A673 (cell line): Measurements from ENCODE around the gene MAP4K4. TPM values are rescaled to one million over a fixed set of nuclear protein-coding genes. Genes with fewer than 3 reads are reported as not detected.

Experiments
- BruUV-seq: library from RNA; stranded (reverse); fragments of 400-500 nt; replicated peaks from 2 replicates; lab custom pipeline; 2021; lab: Mats Ljungman, UMichigan
- CTCF ChIA-PET: fragments of 300-600 bp; sonication (Branson Sonifier 250); formaldehyde crosslinking; loops from one replicate; lab custom pipeline; 2022; ENCODE audit warnings: antibody characterized with exemption; lab: Charles Lee
- POLR2A ChIA-PET: fragments of 300-600 bp; sonication (Branson Sonifier 250); formaldehyde crosslinking; loops from one replicate; lab custom pipeline; 2022; ENCODE audit warnings: antibody characterized with exemption; ENCODE audit not compliant: low non-redundant PET; lab: Charles Lee
- DNase-seq: peaks from one replicate; pipeline ENCODE4 v3.0.0-alpha.2; 2015; ENCODE audit warnings: low spot score
- H3K27ac ChIP-seq: fragments of 200-600 bp; sonication (generic); 2 replicates; pipeline ENCODE4 v1.5.1; 2016; ENCODE audit warnings: mixed run types, low read depth, mild to moderate bottlenecking, mixed read lengths, antibody characterized with exemption, low read length; ENCODE audit not compliant: poor library complexity, severe bottlenecking
- H3K27me3 ChIP-seq: fragments of 200-600 bp; sonication (generic); replicated peaks from 2 replicates; pipeline ENCODE4 v1.6.1; 2017; ENCODE audit warnings: mixed run types, low read depth, mild to moderate bottlenecking, mixed read lengths, antibody characterized with exemption, low read length; ENCODE audit not compliant: insufficient read depth, poor library complexity
- H3K36me3 ChIP-seq: fragments of 200-600 bp; sonication (generic); 2 replicates; pipeline ENCODE4 v1.6.1; 2016; ENCODE audit warnings: mixed run types, mild to moderate bottlenecking, mixed read lengths, antibody characterized with exemption, low read length; ENCODE audit not compliant: insufficient read depth, poor library complexity, severe bottlenecking
- H3K4me1 ChIP-seq: fragments of 200-600 bp; sonication (generic); 2 replicates; pipeline ENCODE4 v1.6.1; 2017; ENCODE audit warnings: mixed run types, mild to moderate bottlenecking, mixed read lengths, antibody characterized with exemption, low read length; ENCODE audit not compliant: insufficient read depth, poor library complexity, severe bottlenecking
- H3K4me3 ChIP-seq: fragments of 200-600 bp; sonication (generic); 2 replicates; pipeline ENCODE4 v1.5.1; 2016; ENCODE audit warnings: low read depth, mixed run types, mild to moderate bottlenecking, mixed read lengths, low read length; ENCODE audit not compliant: poor library complexity, severe bottlenecking
- H3K9me3 ChIP-seq: fragments of 200-600 bp; sonication (generic); 2 replicates; pipeline ENCODE4 v1.6.1; 2016; ENCODE audit warnings: mixed run types, low read depth, mild to moderate bottlenecking, mixed read lengths, antibody characterized with exemption, low read length; ENCODE audit not compliant: poor library complexity, severe bottlenecking
- CTCF ChIP-seq: fragments of 300-800, 200-600 bp; sonication (generic); conservative IDR thresholded peaks from 2 replicates; pipeline ENCODE4 v1.5.1; 2017; ENCODE audit warnings: low read depth, mild to moderate bottlenecking, antibody characterized with exemption, low read length, moderate library complexity, mixed read lengths
- EZH2 ChIP-seq: fragments of 200-600 bp; sonication (generic); IDR thresholded peaks from 2 replicates; pipeline ENCODE4 v1.6.1; 2017; ENCODE audit warnings: borderline replicate concordance, low read depth, mild to moderate bottlenecking, mixed read lengths, antibody characterized with exemption, low read length; ENCODE audit not compliant: poor library complexity, severe bottlenecking
- intact Hi-C: fragments of 100-400 bp; cut with micrococcal nuclease; formaldehyde crosslinking; loops from one replicate; pipeline ENCODE4 v1.10.0; 2022; ENCODE audit not compliant: unreplicated experiment
- total RNA-seq: library from RNA; stranded (reverse); gene quantifications from 2 replicates; pipeline ENCODE4 v1.2.3, GENCODE V29; 2021

MAP4K4 gene
- total RNA-seq, 1 experiment from 2014 or later, result 157 TPM

- intact Hi-C loops, result no loop called here
- H3K27me3 ChIP-seq, result no peaks in the 10 kb centered on the region
- CTCF ChIA-PET, result no interaction called here
- POLR2A ChIA-PET, result no interaction called here
- no peaks in the 10 kb centered on the region for H3K36me3 ChIP-seq
- peaks cover 58% of the 10 kb centered on the region for H3K4me1 ChIP-seq
- TF ChIP-seq CTCF, result no peak
- TF ChIP-seq EZH2, result no peak
- DNase-seq, result peak; percentile 57
- BruUV-seq, result no TSS peak
- no peaks in the 10 kb centered on the region for H3K9me3 ChIP-seq
- H3K4me3 ChIP-seq, result peak overlapping the region; percentile 10
- H3K27ac ChIP-seq, result peak overlapping the region; percentile 76
Measured at GRCh38 chr2:101805152-101806088, 107.9 kb downstream of the MAP4K4 start.

- ChIA-PET POLR2A (interaction anchor here (0.6 kb wide), 1 partner anchor 387 kb away, joined by 5 read pairs; no protein-coding TSS in a partner anchor), CTCF (no interaction called here)
- no peaks in the 10 kb centered on the region for H3K27me3 ChIP-seq
- peak; percentile 92 for DNase-seq
- intact Hi-C loops, result no loop called here
- H3K36me3 ChIP-seq, result no peaks in the 10 kb centered on the region
- peaks cover 58% of the 10 kb centered on the region for H3K4me1 ChIP-seq
- no peaks in the 10 kb centered on the region for H3K9me3 ChIP-seq
- no TSS peak for BruUV-seq
- TF ChIP-seq CTCF (no peak), EZH2 (no peak)
- H3K27ac ChIP-seq, result peak overlapping the region; percentile 76
- peak overlapping the region; percentile 10 for H3K4me3 ChIP-seq
Measured at GRCh38 chr2:101806123-101806522, 108.6 kb downstream of the MAP4K4 start.

- intact Hi-C loops, result no loop called here
- H3K4me1 ChIP-seq, result peaks cover 60% of the 10 kb centered on the region
- no peak overlapping the region for H3K4me3 ChIP-seq
- TF ChIP-seq CTCF (no peak), EZH2 (no peak)
- POLR2A ChIA-PET, result interaction anchor here (0.6 kb wide), 1 partner anchor 388 kb away, joined by 5 read pairs; no protein-coding TSS in a partner anchor
- peak; percentile 35 for DNase-seq
- no TSS peak for BruUV-seq
- no peaks in the 10 kb centered on the region for H3K27me3 ChIP-seq
- CTCF ChIA-PET, result interaction anchor here (0.6 kb wide), 1 partner anchor 31 kb away, joined by 5 read pairs; no protein-coding TSS in a partner anchor
- H3K27ac ChIP-seq, result peak overlapping the region; percentile 76
- no peaks in the 10 kb centered on the region for H3K9me3 ChIP-seq
- no peaks in the 10 kb centered on the region for H3K36me3 ChIP-seq
Measured at GRCh38 chr2:101806701-101807100, 109.2 kb downstream of the MAP4K4 start.
